ENCODE results near the gene CHSY1. TPM values are rescaled to one million over a fixed set of nuclear protein-coding genes. Genes with fewer than 3 reads are reported as not detected.

Gene CHSY1
- total RNA-seq, 5 donors from 2014 or later (not counting 1 experiment from before 2014, with no cell fraction given) = 10.8 to 17.7 (median 14.8) TPM

GRCh38 chr15:101149864-101150722 is 101.8 kb downstream of the CHSY1 start:
- no peaks in the 10 kb centered on the region for H3K36me3 ChIP-seq (ENCODE audit: control insufficient read depth in 2 of 2, extremely low read depth in 1 of 2, insufficient read depth in 1 of 2, low read length in 1 of 2)
- H3K36me3 Mint-ChIP-seq = no peaks in the 10 kb centered on the region
- 88% methylated on average over 23 of the region's 27 CpGs for WGBS (ENCODE audit: insufficient coverage)
- no peak overlapping the region for H3K27ac Mint-ChIP-seq
- ChIA-PET POLR2A (no interaction called here), CTCF (interaction anchor here in 1 of 2 donors (0.6 kb wide), 1 partner anchor 111 kb away, joined by 5 read pairs; no protein-coding TSS in a partner anchor)
- no peaks in the 10 kb centered on the region for H3K9me3 Mint-ChIP-seq
- H3K27me3 Mint-ChIP-seq = no peaks in the 10 kb centered on the region
- no peak overlapping the region for H3K27ac ChIP-seq (ENCODE audit: low read length)
- H3K9me3 ChIP-seq = no peaks in the 10 kb centered on the region
- ATAC-seq (replicated peaks in 1 of 4) (no peak), DNase-seq (no peak)
- H3K4me3 Mint-ChIP-seq = no peak overlapping the region
- peaks cover 0 to 10% of the 10 kb centered on the region in 2 experiments for H3K4me1 ChIP-seq (ENCODE audit: control insufficient read depth in 1 of 2, extremely low read depth in 1 of 2, insufficient read depth in 2 of 2, low read length in 2 of 2)
- peaks cover 7 to 14% (median 8%) of the 10 kb centered on the region in 3 donors for H3K4me1 Mint-ChIP-seq
- H3K27me3 ChIP-seq (replicated peaks in 1 of 2; ENCODE audit: control insufficient read depth in 2 of 2, extremely low read depth in 1 of 2, insufficient read depth in 2 of 2, low read length in 1 of 2) = peaks cover 0 to 21% of the 10 kb centered on the region in 2 experiments
- H3K4me3 ChIP-seq (ENCODE audit: control insufficient read depth in 1 of 2, extremely low read depth in 1 of 2, low read length in 1 of 2) = no peak overlapping the region

- Mint-ChIP-seq H3K27me3 (no peaks in the 10 kb centered on the region), H3K4me3 (no peak overlapping the region), H3K36me3 (no peaks in the 10 kb centered on the region), H3K4me1 (peaks cover 7 to 14% (median 8%) of the 10 kb centered on the region in 3 donors), H3K27ac (no peak overlapping the region), H3K9me3 (no peaks in the 10 kb centered on the region)
- Histone ChIP-seq H3K36me3 (ENCODE audit: control insufficient read depth in 2 of 2, extremely low read depth in 1 of 2, insufficient read depth in 1 of 2, low read length in 1 of 2) (no peaks in the 10 kb centered on the region), H3K27ac (ENCODE audit: low read length) (no peak overlapping the region), H3K27me3 (replicated peaks in 1 of 2; ENCODE audit: control insufficient read depth in 2 of 2, extremely low read depth in 1 of 2, insufficient read depth in 2 of 2, low read length in 1 of 2) (peaks cover 0 to 23% of the 10 kb centered on the region in 2 experiments), H3K4me1 (ENCODE audit: control insufficient read depth in 1 of 2, extremely low read depth in 1 of 2, insufficient read depth in 2 of 2, low read length in 2 of 2) (peaks cover 0 to 10% of the 10 kb centered on the region in 2 experiments), H3K4me3 (ENCODE audit: control insufficient read depth in 1 of 2, extremely low read depth in 1 of 2, low read length in 1 of 2) (no peak overlapping the region), H3K9me3 (no peaks in the 10 kb centered on the region)
- ChIA-PET POLR2A (no interaction called here), CTCF (interaction anchor here in 1 of 2 donors (0.6 kb wide), 1 partner anchor 16 kb away, joined by 4 read pairs; no protein-coding TSS in a partner anchor)
- ATAC-seq (replicated peaks in 1 of 4) = no peak
- 77% methylated on average over 8 of the region's 13 CpGs for WGBS (ENCODE audit: insufficient coverage)
- no peak for DNase-seq
Measured at GRCh38 chr15:101148881-101149664, 102.8 kb downstream of the CHSY1 start.

- Histone ChIP-seq H3K27ac (ENCODE audit: low read length) (no peak overlapping the region), H3K27me3 (replicated peaks in 1 of 2; ENCODE audit: control insufficient read depth in 2 of 2, extremely low read depth in 1 of 2, insufficient read depth in 2 of 2, low read length in 1 of 2) (peaks cover 0 to 23% of the 10 kb centered on the region in 2 experiments), H3K4me1 (ENCODE audit: control insufficient read depth in 1 of 2, extremely low read depth in 1 of 2, insufficient read depth in 2 of 2, low read length in 2 of 2) (peaks cover 0 to 10% of the 10 kb centered on the region in 2 experiments), H3K9me3 (no peaks in the 10 kb centered on the region), H3K36me3 (ENCODE audit: control insufficient read depth in 2 of 2, extremely low read depth in 1 of 2, insufficient read depth in 1 of 2, low read length in 1 of 2) (no peaks in the 10 kb centered on the region), H3K4me3 (ENCODE audit: control insufficient read depth in 1 of 2, extremely low read depth in 1 of 2, low read length in 1 of 2) (no peak overlapping the region)
- H3K4me3 Mint-ChIP-seq = no peak overlapping the region
- H3K27ac Mint-ChIP-seq = no peak overlapping the region
- ChIA-PET POLR2A (interaction anchor here in 1 of 2 donors (0.7 kb wide), 1 partner anchor 564 kb away, joined by 3 read pairs; no protein-coding TSS in a partner anchor), CTCF (interaction anchor here in 1 of 2 donors (0.6 kb wide), 1 partner anchor 17 kb away, joined by 4 read pairs; no protein-coding TSS in a partner anchor)
- ATAC-seq (replicated peaks in 1 of 4) (no peak), DNase-seq (no peak)
- no peaks in the 10 kb centered on the region for H3K36me3 Mint-ChIP-seq
- no peaks in the 10 kb centered on the region for H3K9me3 Mint-ChIP-seq
- WGBS (ENCODE audit: insufficient coverage) = 71% methylated on average over 11 of the region's 17 CpGs
- H3K4me1 Mint-ChIP-seq = peaks cover 7 to 14% (median 8%) of the 10 kb centered on the region in 3 donors
- H3K27me3 Mint-ChIP-seq = no peaks in the 10 kb centered on the region
Measured at GRCh38 chr15:101148166-101148880, 103.5 kb downstream of the CHSY1 start.

- peaks cover 0 to 10% of the 10 kb centered on the region in 2 experiments for H3K4me1 ChIP-seq (ENCODE audit: control insufficient read depth in 1 of 2, extremely low read depth in 1 of 2, insufficient read depth in 2 of 2, low read length in 2 of 2)
- H3K9me3 ChIP-seq = no peaks in the 10 kb centered on the region
- ChIA-PET CTCF (no interaction called here), POLR2A (no interaction called here)
- no peak overlapping the region for H3K4me3 Mint-ChIP-seq
- no peak for ATAC-seq (replicated peaks in 1 of 4)
- 65% methylated on average over 4 of the region's 5 CpGs for WGBS (ENCODE audit: insufficient coverage)
- H3K4me1 Mint-ChIP-seq = peaks cover 7 to 14% (median 8%) of the 10 kb centered on the region in 3 donors
- H3K4me3 ChIP-seq (ENCODE audit: control insufficient read depth in 1 of 2, extremely low read depth in 1 of 2, low read length in 1 of 2) = no peak overlapping the region
- H3K27ac Mint-ChIP-seq = no peak overlapping the region
- H3K27me3 ChIP-seq (replicated peaks in 1 of 2; ENCODE audit: control insufficient read depth in 2 of 2, extremely low read depth in 1 of 2, insufficient read depth in 2 of 2, low read length in 1 of 2) = peaks cover 0 to 23% of the 10 kb centered on the region in 2 experiments
- DNase-seq = no peak
- H3K9me3 Mint-ChIP-seq = no peaks in the 10 kb centered on the region
- no peaks in the 10 kb centered on the region for H3K36me3 Mint-ChIP-seq
- no peaks in the 10 kb centered on the region for H3K36me3 ChIP-seq (ENCODE audit: control insufficient read depth in 2 of 2, extremely low read depth in 1 of 2, insufficient read depth in 1 of 2, low read length in 1 of 2)
- H3K27ac ChIP-seq (ENCODE audit: low read length) = no peak overlapping the region
- H3K27me3 Mint-ChIP-seq = no peaks in the 10 kb centered on the region
Measured at GRCh38 chr15:101147181-101147580, 104.7 kb downstream of the CHSY1 start.

- no peak overlapping the region for H3K27ac Mint-ChIP-seq
- DNase-seq (no peak), ATAC-seq (replicated peaks in 1 of 4) (no peak)
- H3K9me3 Mint-ChIP-seq = no peaks in the 10 kb centered on the region
- Histone ChIP-seq H3K36me3 (ENCODE audit: control insufficient read depth in 2 of 2, extremely low read depth in 1 of 2, insufficient read depth in 1 of 2, low read length in 1 of 2) (no peaks in the 10 kb centered on the region), H3K4me3 (ENCODE audit: control insufficient read depth in 1 of 2, extremely low read depth in 1 of 2, low read length in 1 of 2) (no peak overlapping the region), H3K27ac (ENCODE audit: low read length) (no peak overlapping the region), H3K9me3 (no peaks in the 10 kb centered on the region), H3K27me3 (replicated peaks in 1 of 2; ENCODE audit: control insufficient read depth in 2 of 2, extremely low read depth in 1 of 2, insufficient read depth in 2 of 2, low read length in 1 of 2) (peaks cover 0 to 23% of the 10 kb centered on the region in 2 experiments), H3K4me1 (ENCODE audit: control insufficient read depth in 1 of 2, extremely low read depth in 1 of 2, insufficient read depth in 2 of 2, low read length in 2 of 2) (peaks cover 0 to 8% of the 10 kb centered on the region in 2 experiments)
- WGBS (ENCODE audit: insufficient coverage) = no CpG with 5 or more reads among the region's 8 CpGs
- peaks cover 4 to 11% (median 5%) of the 10 kb centered on the region in 3 donors for H3K4me1 Mint-ChIP-seq
- no peaks in the 10 kb centered on the region for H3K36me3 Mint-ChIP-seq
- H3K4me3 Mint-ChIP-seq = no peak overlapping the region
- ChIA-PET POLR2A (no interaction called here), CTCF (no interaction called here)
- no peaks in the 10 kb centered on the region for H3K27me3 Mint-ChIP-seq
Measured at GRCh38 chr15:101146118-101146702, 105.6 kb downstream of the CHSY1 start.
